OCI-LY3 (cell line): ENCODE measurements around the gene ELK3.

Source experiments
- EZH2phosphoT487 ChIP-seq: fragments of 200-600 bp; shearing (Covaris generic); IDR thresholded peaks from 2 replicates; pipeline ENCODE4 v1.6.1; 2018; ENCODE audit warnings: antibody characterized with exemption, mixed run types, low read depth
- TF ChIP-seq, protein P1 (sequence below): fragments of 200-600, 300-600 bp; sonication (generic); IDR thresholded peaks from 2 replicates; pipeline ENCODE4 v1.5.1; 2014; ENCODE audit warnings: antibody characterized with exemption, low read length, low read depth

DNA sequence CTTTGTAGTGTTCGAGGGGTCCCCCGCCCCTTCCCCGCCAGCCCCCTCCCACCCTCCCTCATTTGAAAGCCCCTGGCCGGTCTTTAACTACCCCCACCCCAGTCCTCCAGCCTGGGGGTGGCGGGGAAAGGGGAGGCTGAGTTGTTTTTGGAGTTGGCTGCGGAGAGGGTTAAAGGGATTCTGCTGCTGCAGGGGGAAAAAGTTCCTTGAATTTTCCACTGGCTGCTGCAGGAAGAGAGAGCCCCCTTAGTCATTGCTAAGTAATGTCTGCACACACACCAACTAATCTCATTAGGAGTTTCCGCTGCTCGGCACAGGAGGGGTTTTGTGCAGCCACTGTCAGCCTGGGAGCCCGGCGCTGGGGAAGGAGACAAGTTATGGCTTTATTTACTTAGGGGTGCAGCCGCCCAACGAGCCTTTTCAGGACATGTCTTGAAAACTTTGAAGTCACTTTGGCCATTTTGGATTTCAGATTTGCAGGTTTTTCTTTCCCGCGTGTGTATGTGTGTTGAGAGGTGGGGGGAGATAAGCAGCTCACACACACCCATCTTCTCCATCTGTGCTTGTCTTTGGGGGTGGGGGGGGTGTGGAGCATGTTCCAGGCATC lies 1.8 kb downstream of the ELK3 start:
- TF ChIP-seq, protein P1, sequence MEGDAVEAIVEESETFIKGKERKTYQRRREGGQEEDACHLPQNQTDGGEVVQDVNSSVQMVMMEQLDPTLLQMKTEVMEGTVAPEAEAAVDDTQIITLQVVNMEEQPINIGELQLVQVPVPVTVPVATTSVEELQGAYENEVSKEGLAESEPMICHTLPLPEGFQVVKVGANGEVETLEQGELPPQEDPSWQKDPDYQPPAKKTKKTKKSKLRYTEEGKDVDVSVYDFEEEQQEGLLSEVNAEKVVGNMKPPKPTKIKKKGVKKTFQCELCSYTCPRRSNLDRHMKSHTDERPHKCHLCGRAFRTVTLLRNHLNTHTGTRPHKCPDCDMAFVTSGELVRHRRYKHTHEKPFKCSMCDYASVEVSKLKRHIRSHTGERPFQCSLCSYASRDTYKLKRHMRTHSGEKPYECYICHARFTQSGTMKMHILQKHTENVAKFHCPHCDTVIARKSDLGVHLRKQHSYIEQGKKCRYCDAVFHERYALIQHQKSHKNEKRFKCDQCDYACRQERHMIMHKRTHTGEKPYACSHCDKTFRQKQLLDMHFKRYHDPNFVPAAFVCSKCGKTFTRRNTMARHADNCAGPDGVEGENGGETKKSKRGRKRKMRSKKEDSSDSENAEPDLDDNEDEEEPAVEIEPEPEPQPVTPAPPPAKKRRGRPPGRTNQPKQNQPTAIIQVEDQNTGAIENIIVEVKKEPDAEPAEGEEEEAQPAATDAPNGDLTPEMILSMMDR: no peak
- no peak for TF ChIP-seq EZH2phosphoT487
